HG02763 (cell line): ENCODE data around the gene LRRC36.

Experiments
- ATAC-seq: cut with Tn5 transposase; IDR thresholded peaks from one replicate; pipeline ENCODE4 v1.9.1; 2021; ENCODE audit warnings: mild to moderate bottlenecking, moderate library complexity; ENCODE audit not compliant: unreplicated experiment

Gene LRRC36

GRCh38 chr16:67419931-67420330 lies 93.3 kb downstream of the LRRC36 start:
- no peak for ATAC-seq

DNA sequence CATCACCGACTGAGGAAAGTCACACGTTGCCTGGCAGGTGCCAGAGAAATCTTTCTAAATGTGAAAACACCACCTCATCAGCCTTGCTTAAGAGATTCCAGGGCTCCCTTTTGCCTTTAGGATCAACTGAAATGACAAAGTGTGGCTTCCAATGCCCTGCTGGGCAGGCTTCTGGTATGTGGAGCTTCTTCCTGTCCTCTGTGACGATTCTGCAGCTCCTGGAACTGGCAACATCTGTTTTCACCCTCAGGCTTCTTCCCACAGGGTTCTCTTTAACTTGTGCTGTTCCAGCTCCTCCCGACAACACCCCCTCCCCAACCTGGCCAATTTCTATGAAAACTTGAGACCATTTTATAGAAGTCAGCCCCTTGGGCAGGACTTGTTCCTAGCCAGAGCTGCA lies 94.4 kb downstream of the LRRC36 start:
- no peak for ATAC-seq

DNA sequence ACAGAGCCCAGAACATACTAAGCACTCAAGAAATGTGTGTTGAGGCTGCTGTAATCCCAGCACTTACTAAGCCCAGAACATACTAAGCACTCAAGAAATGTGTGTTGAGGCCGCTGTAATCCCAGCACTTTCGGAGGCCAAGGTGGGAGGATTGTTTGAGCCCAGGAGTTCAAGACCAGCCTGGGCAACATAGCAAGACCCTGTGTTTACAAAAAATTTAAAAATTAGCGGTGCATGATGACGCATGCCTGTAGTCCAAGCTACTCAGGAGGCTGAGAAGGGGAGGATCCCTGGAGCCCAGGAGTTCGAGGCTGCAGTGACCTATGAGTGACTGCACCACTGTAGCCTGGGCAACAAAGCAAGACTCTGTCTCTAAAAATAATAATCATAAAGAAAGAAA lies 96.4 kb downstream of the LRRC36 start:
- ATAC-seq: no peak

DNA sequence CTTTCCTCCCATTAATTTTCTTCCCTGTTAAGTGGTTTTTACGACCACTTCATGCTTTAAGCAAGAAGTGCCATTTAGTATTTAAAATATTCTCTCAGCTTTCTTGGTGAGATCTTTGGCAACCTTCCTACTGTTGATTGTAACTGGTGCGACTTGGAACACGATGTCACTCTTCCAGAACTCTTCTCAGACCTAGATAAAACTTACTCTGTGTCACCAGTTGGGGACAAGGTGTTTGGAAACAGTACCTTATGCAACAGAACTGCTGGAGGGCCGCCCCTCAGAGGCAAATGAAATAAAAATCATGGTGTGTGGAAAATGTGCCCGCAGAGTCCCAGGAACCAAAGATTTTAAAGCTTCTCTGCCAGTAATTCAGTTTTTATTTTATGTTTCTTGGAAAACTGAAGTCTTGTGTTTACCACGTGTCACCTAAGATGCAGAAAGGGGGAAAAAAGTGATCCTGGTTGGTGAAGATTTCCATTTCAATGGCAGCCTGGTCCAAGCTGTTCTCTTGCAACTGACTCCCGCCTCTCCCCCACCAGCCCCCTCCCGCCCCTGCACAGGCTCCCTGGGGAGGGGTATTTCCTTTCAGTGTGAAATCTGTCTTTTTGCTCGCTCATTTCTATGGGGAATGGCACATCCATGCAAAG lies 97.1 kb downstream of the LRRC36 start:
- ATAC-seq: no peak

DNA sequence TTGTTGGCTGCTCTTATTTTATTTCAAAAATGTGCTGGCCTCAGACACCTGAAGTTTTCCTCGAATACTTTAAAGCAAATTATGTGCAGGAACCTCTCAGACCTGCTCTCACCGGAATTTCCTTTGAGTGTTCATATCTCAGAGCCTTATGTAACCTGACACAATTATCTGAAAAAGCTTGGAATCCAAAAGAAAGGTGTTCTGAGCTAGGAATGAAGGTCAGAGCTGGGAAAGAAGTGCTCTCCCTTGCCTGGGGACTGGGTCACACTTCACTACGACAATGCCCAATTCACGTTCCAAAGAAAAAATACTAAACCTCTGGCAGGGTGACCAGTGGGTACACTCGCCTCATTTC lies 97.6 kb downstream of the LRRC36 start:
- no peak for ATAC-seq

DNA sequence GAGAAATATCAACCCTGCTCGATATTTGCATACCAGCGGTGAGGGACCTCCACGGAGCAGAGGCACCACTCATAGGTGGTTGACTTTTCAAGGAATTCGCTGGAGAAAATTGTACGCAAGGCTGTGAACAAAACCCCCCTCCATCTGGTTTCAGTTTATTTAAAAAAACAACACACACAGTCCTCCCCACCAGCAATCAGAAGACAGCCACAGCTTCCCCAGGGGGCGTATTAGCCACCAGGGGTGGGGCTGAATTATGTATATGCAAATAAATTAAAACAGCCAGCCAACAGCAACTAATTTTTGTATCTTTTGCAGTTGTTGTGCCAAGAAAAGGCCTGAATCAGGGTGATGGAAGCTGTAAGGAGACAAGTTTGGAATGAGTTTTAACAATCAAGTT lies 98.4 kb downstream of the LRRC36 start:
- ATAC-seq: no peak

DNA sequence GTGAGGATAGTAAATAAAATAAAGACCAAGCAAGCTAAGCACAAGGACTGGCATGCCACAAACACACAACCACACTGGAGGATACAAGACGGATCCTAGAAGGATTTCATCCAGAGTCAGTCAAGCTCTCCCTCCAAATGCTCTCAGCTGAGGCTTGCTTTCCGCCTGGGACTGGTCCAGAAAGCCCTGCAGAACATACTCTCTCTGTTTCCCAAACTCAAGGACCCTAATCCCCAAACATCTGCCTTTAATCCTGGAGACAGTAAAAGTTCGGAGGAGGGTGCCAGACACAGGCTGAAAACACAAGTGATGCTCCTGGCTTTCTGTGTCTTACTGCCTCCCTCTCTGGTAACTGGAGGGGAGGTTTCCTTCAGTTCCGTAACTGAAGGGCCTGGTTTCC lies 99.0 kb downstream of the LRRC36 start:
- no peak for ATAC-seq

DNA sequence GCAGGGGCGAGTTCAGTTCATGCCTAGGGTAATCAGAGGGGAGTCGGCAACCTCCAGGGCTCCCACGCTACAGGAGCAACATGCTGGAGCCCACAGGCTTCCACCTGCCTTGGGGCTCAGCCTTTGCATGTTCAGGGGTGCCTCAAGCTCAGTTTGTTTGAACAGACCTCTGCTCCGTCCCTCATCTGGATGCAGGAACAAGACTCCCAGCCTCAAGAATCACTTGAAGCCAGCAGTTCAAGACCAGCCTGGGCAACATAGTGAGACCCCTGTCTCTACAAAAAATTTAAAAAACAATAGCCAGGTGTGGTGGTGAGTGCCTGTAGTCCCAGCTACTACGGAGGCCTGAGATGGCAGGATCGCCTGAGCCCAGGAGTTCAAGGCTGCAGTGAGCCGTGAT lies 99.4 kb downstream of the LRRC36 start:
- ATAC-seq: no peak

DNA sequence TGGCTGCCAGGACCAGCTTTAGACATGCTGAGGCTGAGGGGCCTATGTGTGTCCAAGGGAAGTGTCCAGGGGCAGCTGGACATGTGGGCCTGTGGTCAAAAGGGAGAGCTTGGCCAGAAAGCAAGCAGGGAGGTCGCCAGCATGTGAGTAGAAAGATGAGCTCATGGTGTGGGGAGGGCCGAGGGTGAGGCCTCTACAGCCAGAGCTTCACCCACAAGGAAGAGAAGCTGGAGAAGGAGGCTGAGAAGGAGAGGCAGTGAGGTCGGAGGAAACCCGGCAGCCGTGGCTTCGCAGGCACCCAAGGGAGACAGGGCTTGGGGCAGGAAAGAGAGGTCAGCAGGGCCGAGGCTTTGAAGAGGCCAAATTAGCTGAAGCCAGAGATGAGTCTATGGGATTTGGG lies 100.3 kb downstream of the LRRC36 start:
- no peak for ATAC-seq

DNA sequence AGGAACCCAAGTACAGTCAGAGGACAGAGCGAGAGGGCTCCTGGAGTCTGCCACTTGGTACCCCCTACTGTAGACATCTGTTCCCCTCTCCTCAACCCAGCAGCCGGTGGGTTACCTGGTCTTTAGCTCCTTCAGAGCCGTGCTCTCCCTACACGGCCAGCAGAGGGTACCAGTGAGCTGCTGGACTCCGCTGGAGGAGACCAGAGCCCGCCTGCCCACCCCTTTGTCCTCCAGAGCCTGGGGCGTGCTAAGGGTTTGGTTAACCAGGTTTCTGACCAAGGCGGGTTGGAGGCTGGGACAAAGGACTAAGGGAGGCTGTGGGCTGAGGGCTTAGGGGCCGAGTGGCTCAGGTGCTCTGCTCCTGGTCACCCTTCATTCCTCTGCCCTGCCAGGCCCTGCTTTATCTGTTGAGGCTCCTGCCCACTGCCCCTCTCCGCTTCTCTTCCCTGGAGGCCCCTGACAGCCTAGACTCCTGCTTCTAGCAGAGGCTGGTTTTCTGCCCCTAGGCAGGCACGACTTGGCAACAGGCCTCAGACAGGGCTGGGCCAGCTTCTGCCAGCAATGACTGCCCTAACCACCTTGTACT lies 101.6 kb downstream of the LRRC36 start:
- ATAC-seq: no peak

DNA sequence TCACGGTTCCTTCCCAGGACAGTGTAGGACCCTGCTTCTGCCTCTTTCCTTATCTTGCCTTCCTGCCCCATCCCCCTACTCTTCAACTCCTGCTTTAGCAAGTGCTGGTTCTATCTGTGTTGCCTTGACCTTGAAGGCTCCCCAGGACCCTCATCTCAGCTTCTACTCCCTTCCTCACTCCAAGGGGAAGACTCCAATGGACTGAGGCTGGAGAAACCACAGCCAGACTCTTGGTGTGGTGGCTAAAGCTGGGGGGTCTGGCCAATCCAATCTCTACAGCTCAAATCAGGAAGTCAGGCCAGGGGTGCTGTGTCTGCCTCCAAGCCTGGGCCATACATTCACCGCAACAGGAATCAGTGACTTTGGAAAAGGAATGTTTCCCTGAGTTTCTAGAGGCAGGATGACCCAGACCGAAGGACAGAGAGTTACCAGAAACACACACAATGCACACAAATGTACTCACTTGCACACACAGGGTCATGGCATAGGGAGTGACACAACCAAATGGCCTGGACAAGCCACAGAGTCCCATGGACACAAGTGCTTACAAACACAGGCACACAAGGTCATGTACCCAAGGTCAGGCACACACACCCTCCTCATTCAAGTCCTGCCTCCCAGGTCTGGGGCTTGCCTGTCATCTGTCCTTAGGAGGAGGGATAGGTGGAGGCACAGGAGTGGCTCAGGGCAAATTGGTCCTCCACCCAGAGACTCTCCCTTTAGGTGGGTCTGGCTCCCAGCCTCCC lies 102.6 kb downstream of the LRRC36 start:
- no peak for ATAC-seq

DNA sequence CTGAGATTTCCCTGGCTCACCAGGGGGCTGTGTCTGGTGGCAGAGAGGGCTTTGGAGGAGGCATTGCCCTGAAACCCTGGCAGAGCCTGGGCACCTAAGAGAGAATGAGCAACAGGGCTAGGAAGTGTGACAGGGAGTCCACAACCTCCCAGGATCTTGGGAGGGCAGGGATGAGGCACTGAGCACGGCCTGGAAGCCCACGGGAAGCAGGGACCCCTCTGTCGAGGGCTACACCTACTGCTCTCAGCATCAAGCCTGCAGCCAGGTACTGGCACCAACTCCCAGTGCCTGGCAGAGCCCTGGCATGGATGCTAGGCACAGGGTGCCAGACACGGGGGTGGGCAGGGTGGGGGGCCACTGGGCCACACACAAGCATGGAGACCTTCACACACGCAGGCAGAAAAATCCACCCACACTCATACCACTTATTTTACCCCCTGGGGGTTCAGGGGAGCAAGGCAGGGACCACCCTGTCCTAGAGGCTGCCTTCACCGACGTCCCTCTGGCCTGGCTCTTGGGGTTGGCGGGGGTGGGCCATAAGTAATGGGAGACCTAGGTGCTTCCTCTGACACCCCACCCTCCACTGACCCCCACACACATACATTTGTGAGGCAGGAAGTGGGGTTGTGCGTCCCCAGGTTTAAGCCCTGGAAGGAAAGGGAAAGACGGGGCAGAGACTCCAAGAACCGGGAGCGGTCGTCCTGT lies 103.3 kb downstream of the LRRC36 start:
- no peak for ATAC-seq

DNA sequence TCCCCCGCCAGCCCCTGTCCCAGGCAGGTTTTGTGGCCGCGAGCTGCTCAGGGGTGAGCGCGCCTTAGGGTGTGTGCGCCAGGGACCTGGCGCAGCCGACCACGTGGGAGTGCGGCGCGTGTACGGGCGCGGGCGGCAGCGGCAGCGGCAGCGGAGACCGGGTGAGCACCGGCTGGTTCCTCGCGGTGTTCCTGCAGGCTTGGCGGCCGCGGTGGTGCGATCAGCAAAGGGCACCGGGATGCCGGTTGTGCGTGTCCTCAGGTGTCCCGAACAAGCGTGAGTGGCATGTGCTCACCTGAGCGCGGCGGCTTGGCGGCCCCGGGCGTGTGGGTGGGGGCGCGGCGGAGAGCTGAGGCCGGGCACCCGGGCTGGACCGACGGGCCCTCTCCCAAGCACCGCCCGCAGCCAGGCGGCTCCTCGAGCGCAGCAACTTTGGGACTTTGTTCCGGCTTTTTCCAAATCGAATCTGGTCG lies 103.9 kb downstream of the LRRC36 start:
- no peak for ATAC-seq

GRCh38 chr16:67430977-67431774 lies 104.6 kb downstream of the LRRC36 start, which contains the start of gene HSD11B2:
Gene HSD11B2, plus strand, starts transcription at chr16:67431121. Its CDS starts 128 bp downstream, at chr16:67431249.
- ATAC-seq: no peak

DNA sequence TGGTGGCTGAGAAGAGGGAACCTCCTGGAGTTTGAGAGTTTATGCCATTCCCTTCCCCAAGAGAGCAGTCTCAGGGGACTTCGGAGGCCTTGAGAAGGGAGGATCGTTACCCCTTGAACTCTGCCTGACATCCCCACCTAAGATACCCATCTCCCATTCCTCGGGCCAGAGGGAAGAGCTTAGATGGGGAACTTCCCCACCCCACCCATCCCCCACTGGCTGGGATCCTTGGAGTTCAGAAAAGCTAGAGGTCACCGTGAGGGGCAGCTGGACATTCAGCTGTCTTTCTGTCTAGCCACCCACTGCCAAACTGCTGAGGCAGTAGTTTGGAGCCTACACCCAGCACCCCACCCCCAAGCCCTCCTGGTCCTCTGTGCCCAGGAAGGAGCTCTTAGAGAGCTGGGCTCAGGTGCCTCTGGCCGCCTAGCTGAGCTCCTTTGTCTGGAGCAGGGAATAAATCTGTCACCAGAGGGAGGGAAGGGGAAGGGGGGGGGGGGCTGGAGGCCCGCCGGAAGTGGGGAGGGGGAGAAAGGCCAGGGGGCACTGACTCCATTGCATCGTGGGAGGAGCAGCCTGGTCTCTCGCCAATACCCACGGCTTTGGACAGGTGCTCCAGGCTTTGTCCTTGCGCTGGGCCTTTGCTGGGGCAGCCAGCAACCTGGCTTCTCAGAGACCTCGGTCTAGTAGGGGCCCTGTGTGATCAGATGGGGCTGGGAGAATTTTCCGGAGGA lies 105.3 kb downstream of the LRRC36 start:
- no peak for ATAC-seq

DNA sequence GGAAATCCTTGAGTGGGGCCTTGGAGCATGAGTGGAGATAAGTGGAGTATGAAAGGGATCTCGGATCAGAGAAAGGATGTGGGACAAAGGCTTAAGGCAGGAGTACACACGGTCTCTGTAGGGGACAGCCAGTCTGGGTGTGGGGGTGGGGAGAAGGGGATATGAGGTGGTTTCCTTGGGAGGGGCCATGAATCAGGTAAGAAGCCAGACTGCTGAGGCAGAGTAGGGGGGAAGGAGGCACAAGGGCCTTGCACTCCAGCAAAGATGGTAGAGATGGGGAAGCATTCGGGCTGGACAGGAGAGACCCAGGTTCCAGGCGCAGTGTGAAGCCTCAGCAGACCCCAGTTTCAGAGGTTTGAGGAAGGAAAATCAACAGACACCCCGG lies 105.9 kb downstream of the LRRC36 start:
- ATAC-seq: no peak

- no peak for ATAC-seq
These were observed 106.6 kb downstream of the LRRC36 start for GRCh38 chr16:67433131-67433719.
